Parathyroid adenoma (tissue), 2 donors: Measurements from ENCODE around the gene UEVLD.

Experiments used
- H2AFZ ChIP-seq: fragments of 300-600 bp; sonication (generic); one replicate; pipeline ENCODE4 v1.7.0; 2017; ENCODE audit warnings: antibody characterized with exemption, mild to moderate bottlenecking
- H3K27ac ChIP-seq: fragments of 300-600 bp; sonication (generic); one replicate; pipeline ENCODE4 v1.7.0; 2017
- H3K27me3 ChIP-seq: fragments of 300-600 bp; sonication (generic); one replicate; pipeline ENCODE4 v1.7.0; 2017; ENCODE audit warnings: low read length; ENCODE audit not compliant: control insufficient read depth, insufficient read depth
- H3K36me3 ChIP-seq: fragments of 300-600 bp; sonication (generic); one replicate; pipeline ENCODE4 v1.7.0; 2017; ENCODE audit warnings: low read length; ENCODE audit not compliant: control insufficient read depth, insufficient read depth
- H3K4me1 ChIP-seq: fragments of 300-600 bp; sonication (generic); one replicate; pipeline ENCODE4 v1.7.0; 2017; ENCODE audit warnings: control low read depth
- H3K4me2 ChIP-seq: fragments of 300-600 bp; sonication (generic); one replicate; pipeline ENCODE4 v1.7.0; 2017; ENCODE audit warnings: low read length
- H3K4me3 ChIP-seq: fragments of 300-600 bp; sonication (generic); one replicate; pipeline ENCODE4 v1.7.0; 2017; ENCODE audit warnings: low read depth, low read length
- H3K79me2 ChIP-seq: fragments of 300-600 bp; sonication (generic); one replicate; pipeline ENCODE4 v1.7.0; 2017; ENCODE audit warnings: control low read depth
- H3K9ac ChIP-seq: fragments of 300-600 bp; sonication (generic); one replicate; pipeline ENCODE4 v1.7.0; 2017; ENCODE audit warnings: mild to moderate bottlenecking
- H3K9me3 ChIP-seq: fragments of 300-600 bp; sonication (generic); one replicate; pipeline ENCODE4 v1.7.0; 2017; ENCODE audit warnings: low read length; ENCODE audit not compliant: control insufficient read depth
- CTCF ChIP-seq: fragments of 300-600 bp; sonication (generic); IDR thresholded peaks from one replicate; pipeline ENCODE4 v1.7.0; 2017; ENCODE audit warnings: antibody characterized with exemption, mild to moderate bottlenecking
- donor health status: primary hyperparathyroidism.

The UEVLD gene

GRCh38 chr11:18495271-18495670 lies 93.3 kb downstream of the UEVLD start:
- no peak overlapping the region for H3K9ac ChIP-seq
- no peak for TF ChIP-seq CTCF
- H3K36me3 ChIP-seq: no peaks in the 10 kb centered on the region
- H3K27ac ChIP-seq: no peak overlapping the region
- H3K9me3 ChIP-seq: no peaks in the 10 kb centered on the region
- no peak overlapping the region for H2AFZ ChIP-seq
- no peaks in the 10 kb centered on the region for H3K27me3 ChIP-seq
- no peak overlapping the region for H3K4me2 ChIP-seq
- no peak overlapping the region for H3K4me3 ChIP-seq
- H3K79me2 ChIP-seq: no peaks in the 10 kb centered on the region
- no peaks in the 10 kb centered on the region for H3K4me1 ChIP-seq

- no peak overlapping the region for H2AFZ ChIP-seq
- H3K79me2 ChIP-seq: no peaks in the 10 kb centered on the region
- H3K36me3 ChIP-seq: no peaks in the 10 kb centered on the region
- H3K27me3 ChIP-seq: no peaks in the 10 kb centered on the region
- no peaks in the 10 kb centered on the region for H3K9me3 ChIP-seq
- no peak for TF ChIP-seq CTCF
- H3K4me3 ChIP-seq: no peak overlapping the region
- H3K4me2 ChIP-seq: no peak overlapping the region
- H3K9ac ChIP-seq: no peak overlapping the region
- no peak overlapping the region for H3K27ac ChIP-seq
- H3K4me1 ChIP-seq: no peaks in the 10 kb centered on the region
Measured at GRCh38 chr11:18493310-18493709, 95.2 kb downstream of the UEVLD start.

- Histone ChIP-seq H3K4me2 (no peak overlapping the region), H3K79me2 (no peaks in the 10 kb centered on the region), H2AFZ (no peak overlapping the region), H3K9me3 (no peaks in the 10 kb centered on the region), H3K27ac (no peak overlapping the region), H3K4me3 (no peak overlapping the region), H3K36me3 (no peaks in the 10 kb centered on the region), H3K9ac (no peak overlapping the region), H3K27me3 (no peaks in the 10 kb centered on the region), H3K4me1 (no peaks in the 10 kb centered on the region)
- TF ChIP-seq CTCF: no peak
Measured at GRCh38 chr11:18492888-18493287, 95.6 kb downstream of the UEVLD start.

- H3K9ac ChIP-seq: no peak overlapping the region
- TF ChIP-seq CTCF: no peak
- H3K4me1 ChIP-seq: no peaks in the 10 kb centered on the region
- no peak overlapping the region for H2AFZ ChIP-seq
- no peaks in the 10 kb centered on the region for H3K9me3 ChIP-seq
- no peak overlapping the region for H3K4me3 ChIP-seq
- no peaks in the 10 kb centered on the region for H3K36me3 ChIP-seq
- no peaks in the 10 kb centered on the region for H3K27me3 ChIP-seq
- H3K4me2 ChIP-seq: no peak overlapping the region
- H3K79me2 ChIP-seq: no peaks in the 10 kb centered on the region
- H3K27ac ChIP-seq: no peak overlapping the region
Measured at GRCh38 chr11:18491924-18492323, 96.6 kb downstream of the UEVLD start.

- H3K27me3 ChIP-seq: no peaks in the 10 kb centered on the region
- H3K27ac ChIP-seq: no peak overlapping the region
- no peaks in the 10 kb centered on the region for H3K4me1 ChIP-seq
- H3K9ac ChIP-seq: no peak overlapping the region
- no peak overlapping the region for H3K4me2 ChIP-seq
- no peak for TF ChIP-seq CTCF
- no peak overlapping the region for H3K4me3 ChIP-seq
- no peaks in the 10 kb centered on the region for H3K36me3 ChIP-seq
- no peaks in the 10 kb centered on the region for H3K9me3 ChIP-seq
- no peaks in the 10 kb centered on the region for H3K79me2 ChIP-seq
- no peak overlapping the region for H2AFZ ChIP-seq
Measured at GRCh38 chr11:18490736-18491485, 97.6 kb downstream of the UEVLD start.
